H1 (cell line): ENCODE results near the gene TEX264.

ENCODE experiments used
- CTCF ChIP-seq, 3 experiments: IDR thresholded peaks; 1 replicate in 2 of 3; 2 replicates in 1 of 3; pipeline versions ENCODE4 v1.5.1 to v1.6.1; 2011; ENCODE audit warnings: low read length in 3 of 3, mild to moderate bottlenecking in 3 of 3, inconsistent platforms in 2 of 3, low read depth in 1 of 3, moderate library complexity in 1 of 3; ENCODE audit not compliant: insufficient read depth in 1 of 3; ENCODE audit errors: control extremely low read depth in 1 of 3
- ZNF274 ChIP-seq: IDR thresholded peaks from 2 replicates; pipeline ENCODE4 v1.7.0; 2012; ENCODE audit warnings: low read length, borderline replicate concordance; ENCODE audit errors: extremely low read depth

DNA sequence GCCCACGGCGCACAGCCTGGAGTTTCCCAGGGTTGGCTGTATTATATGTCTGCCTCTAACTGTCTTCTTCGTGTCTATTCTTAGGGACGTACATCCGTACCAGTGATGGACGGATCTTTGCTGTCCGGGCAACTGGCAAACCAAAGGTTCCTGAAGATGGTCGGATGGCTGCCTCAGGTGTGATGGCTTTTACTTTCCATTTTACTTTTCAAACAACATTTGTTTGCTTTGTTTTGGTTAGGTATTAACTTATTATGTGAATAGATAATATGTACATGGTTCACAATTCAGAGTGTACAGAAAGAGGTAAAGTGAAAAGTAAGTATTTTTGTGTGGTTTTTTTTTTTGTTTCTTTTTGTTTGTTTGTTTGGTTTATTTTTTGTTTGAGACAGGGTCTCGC, 11.1 kb upstream of the TEX264 start:
- TF ChIP-seq ZNF274 (no peak), CTCF (IDR thresholded peaks at IDR 0.05; ENCODE audit: control extremely low read depth in 1 of 3, insufficient read depth in 1 of 3, low read depth in 1 of 3, low read length in 3 of 3) (no peak)
